ENCODE measurements around the gene RASAL3.

The RASAL3 gene

DNA sequence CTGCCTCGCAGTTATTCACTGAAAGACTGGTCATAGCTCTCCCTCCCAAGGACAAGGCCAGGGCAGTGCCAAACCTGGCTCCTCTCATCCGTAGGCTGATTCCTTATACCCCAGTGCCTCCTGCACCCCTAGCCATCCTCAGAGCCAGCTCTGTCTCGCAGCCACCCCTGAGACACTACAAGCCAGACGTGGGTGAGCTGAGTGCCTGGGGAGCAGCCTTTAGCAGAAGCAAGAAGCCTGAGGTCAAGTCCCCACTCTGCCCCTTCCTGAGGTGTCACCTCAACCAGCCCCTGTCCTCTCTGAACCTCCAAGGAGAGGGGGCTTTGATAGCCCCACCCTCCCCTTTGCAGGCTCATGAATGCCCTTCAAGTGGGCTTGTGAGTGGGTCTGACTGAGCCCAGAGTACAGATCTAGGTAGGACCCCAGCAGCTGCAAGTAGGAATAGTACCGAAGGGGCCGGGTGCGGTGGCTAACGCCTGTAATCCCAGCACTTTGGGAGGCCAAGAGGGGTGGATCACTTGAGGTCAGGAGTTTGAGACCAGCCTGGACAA, 30.8 kb downstream of the RASAL3 start:
- in situ Hi-C loops (cut with HindIII; ENCODE audit: low pct_unique_long_range_greater_than_20kb, low sequenced_read_pairs) = no loop called here
- no peak for DNase-seq (ENCODE audit: low read depth in 1 of 2, low spot score in 1 of 2)
- TF ChIP-seq JUND (IDR thresholded peaks at IDR 0.05; ENCODE audit: low read depth) = no peak

DNA sequence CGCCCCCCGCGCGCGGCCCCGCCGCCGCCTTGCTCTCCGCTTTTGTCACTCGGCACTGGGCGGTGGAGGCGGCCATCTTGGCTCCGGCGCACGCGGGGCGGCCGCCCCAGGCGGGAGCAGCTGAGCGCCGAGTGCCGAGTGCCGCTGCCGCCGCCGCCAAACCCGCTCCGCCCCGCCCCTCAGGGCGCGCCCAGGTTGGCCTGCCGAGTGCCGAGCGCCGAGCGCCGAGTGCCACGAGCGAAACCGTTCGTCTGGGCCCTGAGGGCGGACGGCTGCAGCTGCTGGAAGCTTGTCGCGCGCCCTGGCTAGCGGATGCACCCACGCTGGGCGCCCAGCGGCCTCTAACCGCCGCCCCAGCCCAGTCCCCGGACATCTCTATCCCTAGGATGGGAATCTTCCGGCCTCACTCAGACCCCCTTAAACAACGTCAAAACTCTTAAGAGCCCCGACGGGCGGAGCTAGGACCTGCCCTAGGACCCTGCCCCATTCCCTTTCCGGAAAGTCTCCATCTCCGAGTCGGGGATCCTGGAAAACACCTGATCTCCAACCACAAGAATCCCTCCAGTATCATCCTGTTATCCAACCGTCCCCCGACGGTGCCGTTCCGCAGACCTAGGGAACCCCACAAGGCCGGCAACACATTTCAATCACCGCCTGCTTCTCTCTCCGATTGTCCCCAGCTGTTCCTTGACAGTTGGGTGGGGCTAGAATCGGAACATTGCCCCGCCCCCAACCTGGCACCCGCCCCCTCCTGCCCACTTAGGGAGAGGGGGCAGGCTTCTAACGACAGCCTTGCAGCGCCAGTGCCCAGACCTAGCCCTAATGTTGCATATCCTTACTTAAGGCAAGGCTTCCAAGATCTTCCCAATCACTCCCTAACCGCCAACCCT, 31.5 kb downstream of the RASAL3 start:
- no peak for TF ChIP-seq JUND (IDR thresholded peaks at IDR 0.05; ENCODE audit: low read depth)
- DNase-seq (ENCODE audit: low read depth in 1 of 2, low spot score in 1 of 2) = peak; percentile 90 to 92
- in situ Hi-C loops (cut with HindIII; ENCODE audit: low pct_unique_long_range_greater_than_20kb, low sequenced_read_pairs) = no loop called here

DNA sequence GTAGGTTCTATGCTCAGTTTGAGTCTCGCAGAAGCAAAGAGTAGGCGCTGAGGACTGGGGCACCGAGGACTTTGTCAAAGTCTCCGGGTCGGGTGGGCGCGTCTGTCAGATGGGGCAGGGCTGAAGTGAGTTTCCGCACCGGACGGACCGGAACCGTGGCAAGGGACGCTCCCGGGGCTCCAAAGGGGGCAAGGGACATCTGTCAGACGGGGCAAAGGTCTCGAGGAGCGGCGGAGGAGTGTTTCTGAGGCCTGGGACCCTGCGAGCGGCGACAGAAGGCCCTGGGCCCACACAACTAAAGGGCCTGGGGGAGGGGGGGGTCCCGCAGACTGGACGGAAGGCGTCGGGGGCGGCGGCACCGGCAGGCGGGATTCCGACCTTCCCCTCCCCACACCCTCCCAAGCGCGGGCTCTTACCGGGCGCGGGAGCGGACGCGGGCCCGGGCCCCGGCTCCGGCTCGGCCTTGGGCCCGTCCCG, 32.3 kb downstream of the RASAL3 start:
- in situ Hi-C loops (cut with HindIII; ENCODE audit: low pct_unique_long_range_greater_than_20kb, low sequenced_read_pairs) = no loop called here
- DNase-seq (ENCODE audit: low read depth in 1 of 2, low spot score in 1 of 2) = no peak
- no peak for TF ChIP-seq JUND (IDR thresholded peaks at IDR 0.05; ENCODE audit: low read depth)

DNA sequence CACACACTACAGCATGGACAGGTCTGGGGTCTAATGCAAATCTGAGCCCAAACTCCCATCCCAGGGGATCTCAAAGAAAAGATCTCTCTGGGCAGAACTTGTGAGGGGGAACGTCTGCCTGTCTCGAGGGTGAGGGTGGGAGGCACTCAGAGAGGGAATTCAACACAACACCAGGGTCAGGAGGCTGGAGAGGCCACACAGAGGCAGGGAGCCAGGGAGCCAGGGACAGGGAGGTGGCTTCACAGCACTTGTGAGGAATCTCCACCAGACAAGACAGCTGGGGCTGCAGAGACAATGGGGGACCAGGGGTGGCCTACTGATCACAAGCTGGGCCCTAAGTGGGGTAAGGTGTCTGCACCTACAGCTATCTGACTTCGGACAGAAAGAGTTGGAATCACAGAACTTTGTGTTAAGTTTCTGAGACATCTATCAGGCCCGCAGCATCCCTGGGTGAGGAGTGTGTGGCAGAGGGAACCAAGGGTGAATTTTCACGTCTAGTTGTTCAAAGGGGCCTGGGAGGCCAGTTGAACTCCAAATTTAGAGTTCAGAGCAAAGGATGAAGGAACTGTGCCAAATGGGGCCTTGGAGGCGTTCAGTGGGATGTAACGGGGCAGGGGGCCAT, 32.8 kb downstream of the RASAL3 start:
- in situ Hi-C loops (cut with HindIII; ENCODE audit: low pct_unique_long_range_greater_than_20kb, low sequenced_read_pairs) = no loop called here
- no peak for DNase-seq (ENCODE audit: low read depth in 1 of 2, low spot score in 1 of 2)
- no peak for TF ChIP-seq JUND (IDR thresholded peaks at IDR 0.05; ENCODE audit: low read depth)

DNA sequence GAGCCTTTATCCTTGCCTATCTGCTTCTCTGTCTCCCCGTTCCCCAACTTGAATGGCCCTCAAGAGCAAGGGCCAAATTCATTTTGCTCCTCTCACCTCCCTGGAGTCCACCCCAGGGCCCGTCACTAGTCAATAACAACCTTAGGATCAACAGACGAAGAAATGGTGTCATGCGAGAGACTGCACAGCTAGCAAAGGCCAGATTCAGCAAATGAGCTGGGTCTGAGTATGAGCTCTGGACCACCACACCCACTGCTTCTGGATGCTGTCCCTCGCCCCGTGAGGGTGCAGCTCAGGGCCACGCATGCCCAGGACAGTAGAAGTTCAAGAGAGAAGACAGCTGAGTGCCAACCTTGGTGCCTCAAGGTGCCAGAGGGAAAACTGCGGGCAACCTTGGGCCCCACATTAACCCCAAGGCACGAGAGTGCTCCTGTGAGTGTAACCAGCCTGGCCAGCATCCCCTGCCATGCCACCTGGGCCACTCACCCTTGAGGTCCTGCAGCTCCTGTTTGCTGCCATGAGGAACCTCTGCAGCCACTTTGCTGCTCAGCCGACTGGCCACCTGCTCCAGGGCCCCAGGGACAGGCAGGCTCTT, 33.7 kb downstream of the RASAL3 start:
- no peak for DNase-seq (ENCODE audit: low read depth in 1 of 2, low spot score in 1 of 2)
- TF ChIP-seq JUND (IDR thresholded peaks at IDR 0.05; ENCODE audit: low read depth) = no peak
- in situ Hi-C loops (cut with HindIII; ENCODE audit: low pct_unique_long_range_greater_than_20kb, low sequenced_read_pairs) = no loop called here

DNA sequence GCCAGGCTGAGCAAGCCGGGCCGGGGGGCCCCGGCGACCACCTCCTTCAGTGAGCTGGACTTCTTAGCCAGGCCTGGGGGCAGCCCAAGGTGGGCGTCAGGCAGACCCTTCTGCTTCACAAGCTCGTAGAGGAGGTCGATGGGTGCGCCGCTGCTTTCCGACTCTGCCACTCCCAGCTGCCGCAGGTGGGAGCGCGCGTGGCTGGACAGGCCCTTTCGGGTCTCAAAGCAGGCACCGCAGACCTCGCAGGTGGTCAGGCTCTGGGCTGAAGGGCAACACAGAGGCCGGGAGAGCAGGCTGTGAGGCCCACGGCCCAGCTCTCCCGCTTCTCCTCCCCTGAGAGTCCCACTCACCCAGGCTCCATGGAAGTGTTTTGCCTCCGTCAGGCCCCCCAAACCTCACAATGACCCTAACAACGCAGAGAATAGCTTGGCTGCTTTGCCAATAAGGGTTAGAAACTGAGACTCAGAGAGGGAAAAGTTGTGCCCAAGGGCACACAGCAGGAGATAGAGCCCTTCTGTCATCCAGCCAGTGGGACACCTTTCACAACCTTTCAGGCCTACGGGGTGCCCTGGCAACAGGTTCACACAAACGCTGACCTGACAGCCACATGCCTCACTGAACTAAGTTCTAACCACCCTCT, 34.4 kb downstream of the RASAL3 start:
- in situ Hi-C loops (cut with HindIII; ENCODE audit: low pct_unique_long_range_greater_than_20kb, low sequenced_read_pairs) = no loop called here
- TF ChIP-seq JUND (IDR thresholded peaks at IDR 0.05; ENCODE audit: low read depth) = no peak
- no peak for DNase-seq (ENCODE audit: low read depth in 1 of 2, low spot score in 1 of 2)

DNA sequence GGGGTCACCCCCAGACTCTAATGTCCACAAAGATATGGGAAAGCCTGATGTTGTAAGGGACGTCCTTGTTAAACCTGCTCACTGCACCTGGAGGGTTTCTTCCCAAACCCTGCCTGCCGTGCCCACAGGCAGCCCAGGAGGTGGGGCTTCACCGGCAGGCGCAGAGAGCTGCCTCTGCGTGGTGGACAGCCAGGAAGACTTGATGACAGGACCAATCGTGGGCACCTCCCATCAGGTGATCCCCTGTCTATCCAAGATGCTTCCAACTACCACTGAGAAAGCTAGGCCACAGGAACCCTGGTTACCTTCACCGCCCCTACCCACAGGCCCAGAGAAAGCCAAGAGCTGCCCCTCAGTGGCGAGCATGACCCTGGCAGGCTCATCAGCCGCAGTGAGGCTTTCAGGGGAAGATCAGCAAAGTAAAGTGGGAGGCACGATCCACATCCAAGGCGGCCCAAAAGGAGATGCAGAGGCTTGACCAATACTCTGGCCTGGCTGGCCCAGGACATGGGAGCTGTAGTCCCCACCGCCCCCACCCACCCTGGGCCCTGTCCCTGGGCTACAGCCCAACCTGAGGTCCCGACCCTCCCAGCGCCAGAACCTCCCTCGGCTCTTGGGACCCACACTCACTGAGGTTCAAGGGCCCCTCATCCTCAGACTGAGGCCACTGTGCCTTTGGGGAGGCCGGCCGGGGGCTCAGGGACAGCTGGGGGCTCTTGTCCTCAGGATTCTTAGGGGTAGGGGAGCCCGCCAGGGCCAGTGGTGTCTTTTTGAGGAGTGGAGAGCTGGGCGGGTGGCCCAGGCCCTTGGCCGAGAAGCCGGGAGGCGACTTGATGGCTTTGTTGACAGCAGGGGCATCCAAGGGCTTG, 35.2 kb downstream of the RASAL3 start:
- no peak for DNase-seq (ENCODE audit: low read depth in 1 of 2, low spot score in 1 of 2)
- TF ChIP-seq JUND (IDR thresholded peaks at IDR 0.05; ENCODE audit: low read depth) = no peak
- in situ Hi-C loops (cut with HindIII; ENCODE audit: low pct_unique_long_range_greater_than_20kb, low sequenced_read_pairs) = no loop called here

DNA sequence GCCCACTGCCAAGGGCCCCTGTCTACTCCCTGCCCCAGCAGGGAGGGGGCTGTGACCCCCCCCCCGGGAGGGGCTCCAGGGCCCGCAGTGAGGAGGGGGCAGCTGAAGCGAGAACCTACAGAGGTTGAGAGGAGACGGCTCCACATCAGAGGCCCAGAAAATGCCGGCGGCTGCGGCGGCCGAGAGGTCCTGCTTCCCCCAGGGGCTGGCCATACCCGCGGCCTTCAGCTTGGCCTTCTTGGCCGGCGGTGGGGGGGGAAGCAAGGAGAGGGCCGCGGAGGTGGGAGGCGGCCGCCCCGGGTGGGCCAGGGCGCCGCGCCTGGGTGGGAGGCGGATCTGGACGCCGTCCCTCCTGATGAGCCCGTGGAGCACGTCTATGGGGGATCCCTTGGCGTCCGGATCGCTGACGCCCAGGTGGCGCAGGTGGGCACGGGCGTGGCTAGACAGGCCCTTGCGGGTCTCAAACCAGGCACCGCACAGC, 36.3 kb downstream of the RASAL3 start:
- DNase-seq (ENCODE audit: low read depth in 1 of 2, low spot score in 1 of 2) = no peak
- in situ Hi-C loops (cut with HindIII; ENCODE audit: low pct_unique_long_range_greater_than_20kb, low sequenced_read_pairs) = no loop called here
- TF ChIP-seq JUND (IDR thresholded peaks at IDR 0.05; ENCODE audit: low read depth) = no peak

DNA sequence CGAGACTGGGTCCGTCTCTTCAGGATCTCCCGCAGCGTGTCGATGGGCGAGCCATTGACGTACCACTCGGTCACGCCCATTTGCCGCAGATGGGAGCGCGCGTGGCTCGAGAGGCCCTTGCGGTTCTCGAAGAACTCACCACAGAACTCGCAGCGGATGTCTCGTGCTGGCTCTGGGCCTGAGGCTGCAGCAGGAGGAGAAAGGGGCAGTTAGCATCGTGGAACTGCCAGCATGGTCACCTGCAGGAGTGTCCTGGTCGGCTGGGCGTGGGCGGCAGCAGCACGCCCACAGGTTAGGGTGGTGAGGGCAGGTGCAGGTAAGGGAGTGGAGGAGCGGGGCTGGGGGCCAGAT, 37.0 kb downstream of the RASAL3 start:
- DNase-seq (ENCODE audit: low read depth in 1 of 2, low spot score in 1 of 2) = no peak
- no peak for TF ChIP-seq JUND (IDR thresholded peaks at IDR 0.05; ENCODE audit: low read depth)
- in situ Hi-C loops (cut with HindIII; ENCODE audit: low pct_unique_long_range_greater_than_20kb, low sequenced_read_pairs) = no loop called here

DNA sequence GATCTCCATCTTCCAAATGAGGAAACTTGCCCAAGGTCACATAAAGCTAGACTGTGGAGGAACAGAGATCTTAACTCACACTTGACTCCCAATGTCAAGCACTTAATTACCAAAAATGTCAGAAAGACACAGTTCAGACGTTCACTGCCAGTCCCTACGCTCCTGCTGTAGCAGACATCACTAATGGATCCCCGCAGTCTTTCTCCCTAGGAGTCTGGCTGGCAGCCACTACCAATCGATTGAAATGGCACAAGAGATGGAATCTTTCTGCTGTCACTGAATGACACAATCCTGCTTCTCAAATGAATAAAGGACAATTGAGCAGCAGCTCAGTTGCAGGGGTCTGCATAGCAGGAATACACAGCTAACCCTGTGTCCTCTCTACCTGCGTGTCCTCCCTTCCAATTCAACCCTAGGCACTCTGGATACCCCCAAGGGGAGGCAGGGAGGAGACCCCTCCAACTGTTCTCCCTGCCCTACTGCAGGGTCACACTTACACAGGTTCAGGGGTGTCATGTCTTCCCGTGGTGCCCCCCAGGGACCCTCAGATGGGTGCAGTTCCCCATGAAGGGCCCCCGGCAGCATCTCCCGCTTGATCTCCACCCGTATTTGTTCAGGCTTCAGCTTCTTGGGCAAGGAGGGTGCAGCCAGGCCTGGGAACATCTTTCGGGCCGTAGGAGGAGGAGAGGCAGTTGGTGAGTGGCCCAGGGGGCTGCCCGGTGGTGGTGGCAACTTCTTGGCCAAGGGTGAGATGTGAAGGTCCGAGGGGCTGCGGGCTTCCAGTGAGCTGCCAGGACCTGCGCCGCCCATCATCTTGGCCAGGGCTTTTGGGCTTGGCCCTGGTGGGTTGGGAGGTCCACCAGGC, 37.6 kb downstream of the RASAL3 start:
- no peak for TF ChIP-seq JUND (IDR thresholded peaks at IDR 0.05; ENCODE audit: low read depth)
- peak; percentile 53 to 80 for DNase-seq (ENCODE audit: low read depth in 1 of 2, low spot score in 1 of 2)
- in situ Hi-C loops (cut with HindIII; ENCODE audit: low pct_unique_long_range_greater_than_20kb, low sequenced_read_pairs) = no loop called here
